ENCODE data around the gene TP53RK.

The TP53RK gene

GRCh38 chr20:46706242-46706641, 17.0 kb upstream of the TP53RK start:
- DNase-seq, result no peak

- no peak for DNase-seq
Measured at GRCh38 chr20:46705378-46705729, 16.1 kb upstream of the TP53RK start.

GRCh38 chr20:46704714-46705377, 15.6 kb upstream of the TP53RK start:
- peak; percentile 11 for DNase-seq

GRCh38 chr20:46703435-46703834, 14.2 kb upstream of the TP53RK start:
- no peak for DNase-seq

GRCh38 chr20:46702447-46703203, 13.4 kb upstream of the TP53RK start:
- no peak for DNase-seq

- no peak for DNase-seq
Measured at GRCh38 chr20:46701986-46702385, 12.7 kb upstream of the TP53RK start.

- no peak for DNase-seq
Measured at GRCh38 chr20:46701556-46701955, 12.3 kb upstream of the TP53RK start.

- DNase-seq, result no peak
Measured at GRCh38 chr20:46701057-46701456, 11.8 kb upstream of the TP53RK start.

GRCh38 chr20:46700481-46700880, 11.2 kb upstream of the TP53RK start:
- no peak for DNase-seq

GRCh38 chr20:46699651-46700359, 10.6 kb upstream of the TP53RK start:
- peak; percentile 29 for DNase-seq

- DNase-seq, result no peak
Measured at GRCh38 chr20:46698788-46699187, 9.5 kb upstream of the TP53RK start.

- DNase-seq, result no peak
Measured at GRCh38 chr20:46696791-46697279, 7.6 kb upstream of the TP53RK start.

- peak; percentile 87 for DNase-seq
Measured at GRCh38 chr20:46695892-46696291, 6.6 kb upstream of the TP53RK start.

GRCh38 chr20:46694484-46694883, 5.2 kb upstream of the TP53RK start:
- DNase-seq, result peak; percentile 93

- peak; percentile 77 for DNase-seq
Measured at GRCh38 chr20:46691196-46691595, 2.0 kb upstream of the TP53RK start.

- DNase-seq, result peak; percentile 85
Measured at GRCh38 chr20:46690219-46691106, 1.2 kb upstream of the TP53RK start.

- no peak for DNase-seq
Measured at GRCh38 chr20:46689754-46690085, 476 bp upstream of the TP53RK start.

- peak; percentile 63 for DNase-seq
Measured at GRCh38 chr20:46688151-46689081, 828 bp downstream of the TP53RK start.

- DNase-seq, result peak; percentile 96
Measured at GRCh38 chr20:46683939-46684750, 5.1 kb downstream of the TP53RK start.

- no peak for DNase-seq
Measured at GRCh38 chr20:46683668-46683938, 5.6 kb downstream of the TP53RK start.

GRCh38 chr20:46683011-46683667, 6.1 kb downstream of the TP53RK start:
- DNase-seq, result peak; percentile 82

Measured in OCI-M1 (cell line).